GM21619 (cell line): ENCODE measurements around the gene MRGPRD.

ENCODE experiments used
- ATAC-seq: cut with Tn5 transposase; IDR thresholded peaks from one replicate; pipeline ENCODE4 v1.9.1; 2021; ENCODE audit not compliant: unreplicated experiment

The MRGPRD gene

GRCh38 chr11:68970921-68971636, 9.7 kb downstream of the MRGPRD start:
- no peak for ATAC-seq

- ATAC-seq = no peak
Observed at GRCh38 chr11:68969386-68969785, 11.4 kb downstream of the MRGPRD start.

GRCh38 chr11:68968306-68969250, 12.2 kb downstream of the MRGPRD start:
- no peak for ATAC-seq

- ATAC-seq = no peak
Observed at GRCh38 chr11:68966894-68967780, 13.6 kb downstream of the MRGPRD start.

- ATAC-seq = no peak
Observed at GRCh38 chr11:68965901-68966853, 14.6 kb downstream of the MRGPRD start.

GRCh38 chr11:68963779-68964178, 17.0 kb downstream of the MRGPRD start:
- no peak for ATAC-seq

- ATAC-seq = no peak
Observed at GRCh38 chr11:68962527-68963250, 18.1 kb downstream of the MRGPRD start.

- ATAC-seq = no peak
Observed at GRCh38 chr11:68961245-68961644, 19.5 kb downstream of the MRGPRD start.

- ATAC-seq = no peak
Observed at GRCh38 chr11:68960294-68961071, 20.3 kb downstream of the MRGPRD start.

- no peak for ATAC-seq
Observed at GRCh38 chr11:68959465-68960293, 21.1 kb downstream of the MRGPRD start.

- no peak for ATAC-seq
Observed at GRCh38 chr11:68958211-68958610, 22.6 kb downstream of the MRGPRD start.

GRCh38 chr11:68956547-68957254, 24.1 kb downstream of the MRGPRD start:
- ATAC-seq = no peak

GRCh38 chr11:68956142-68956541, 24.6 kb downstream of the MRGPRD start:
- no peak for ATAC-seq

GRCh38 chr11:68955607-68955958, 25.2 kb downstream of the MRGPRD start:
- no peak for ATAC-seq

- no peak for ATAC-seq
Observed at GRCh38 chr11:68954836-68955606, 25.8 kb downstream of the MRGPRD start.

- ATAC-seq = no peak
Observed at GRCh38 chr11:68950762-68951161, 30.0 kb downstream of the MRGPRD start.
